HUDEP-2 (cell line): Measurements from ENCODE around the gene GALNTL6.
"Not testable (repeated sequence)": the region's sequence is repeated elsewhere in the genome, so short reads cannot be mapped to it uniquely, and the experiment has no call there.

Experiments used
- DNase-seq, 76 experiments: peaks; one replicate each; lab custom pipeline; 2025; ENCODE audit not compliant: unreplicated experiment in 76 of 76; lab: John Stamatoyannopoulos, UW

Gene GALNTL6

DNA sequence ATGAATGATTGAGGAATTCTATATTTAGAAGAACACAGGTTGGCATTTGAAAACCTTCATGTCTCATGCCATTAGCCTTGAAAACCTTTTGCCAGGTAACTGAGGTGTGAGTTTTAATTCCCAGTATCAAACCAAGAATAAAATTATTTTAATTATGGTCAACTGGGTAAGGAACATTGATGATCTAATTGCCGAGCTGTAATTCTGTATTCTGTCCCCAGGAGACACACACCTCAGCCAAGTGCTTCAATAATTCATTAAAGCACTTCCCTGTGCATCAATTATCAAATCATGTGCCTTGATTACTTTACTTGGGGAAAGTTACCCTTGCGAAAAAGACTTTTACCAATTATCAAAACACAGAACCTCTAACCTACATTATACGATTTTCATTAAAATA is 1023.5 kb downstream of the GALNTL6 start:
- no peak for DNase-seq

DNA sequence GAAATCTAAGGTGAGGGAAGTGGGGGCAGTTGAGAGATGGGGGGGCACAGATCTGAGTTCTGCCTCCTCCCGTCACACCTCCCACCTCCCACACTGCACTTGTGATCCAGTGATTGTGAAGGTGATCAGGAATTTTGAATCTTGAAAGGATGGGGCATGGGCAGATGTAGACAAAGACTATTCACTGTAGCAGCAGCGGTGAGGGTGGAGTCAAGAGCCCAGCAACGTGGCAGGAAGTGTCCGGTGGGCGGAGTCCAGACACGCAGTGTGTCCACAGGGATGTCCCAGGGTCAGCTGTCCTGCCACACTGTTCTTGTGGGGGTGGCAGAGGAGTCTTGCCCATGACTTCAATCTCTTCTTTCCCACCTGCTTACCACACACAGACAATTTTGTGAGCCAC is 1024.9 kb downstream of the GALNTL6 start:
- DNase-seq = no peak

DNA sequence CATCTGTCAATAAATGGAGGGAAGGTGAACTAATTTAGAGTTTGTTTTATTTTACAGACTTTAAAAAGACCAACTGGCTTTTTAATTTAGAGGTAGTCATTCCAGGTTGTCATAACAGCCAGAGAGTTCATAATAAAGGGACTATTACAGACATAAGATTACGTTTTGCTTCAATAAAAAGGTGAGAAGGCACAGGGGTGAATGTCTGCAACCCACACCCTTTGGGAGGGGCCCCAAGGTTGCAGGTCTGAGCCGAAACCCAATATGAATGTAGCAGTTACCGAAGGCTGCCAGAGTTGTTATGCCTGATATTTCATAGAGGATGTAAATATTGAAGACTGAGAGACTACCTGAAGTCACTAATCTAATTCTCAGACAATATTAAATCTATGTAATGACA is 1025.7 kb downstream of the GALNTL6 start:
- DNase-seq = no peak

DNA sequence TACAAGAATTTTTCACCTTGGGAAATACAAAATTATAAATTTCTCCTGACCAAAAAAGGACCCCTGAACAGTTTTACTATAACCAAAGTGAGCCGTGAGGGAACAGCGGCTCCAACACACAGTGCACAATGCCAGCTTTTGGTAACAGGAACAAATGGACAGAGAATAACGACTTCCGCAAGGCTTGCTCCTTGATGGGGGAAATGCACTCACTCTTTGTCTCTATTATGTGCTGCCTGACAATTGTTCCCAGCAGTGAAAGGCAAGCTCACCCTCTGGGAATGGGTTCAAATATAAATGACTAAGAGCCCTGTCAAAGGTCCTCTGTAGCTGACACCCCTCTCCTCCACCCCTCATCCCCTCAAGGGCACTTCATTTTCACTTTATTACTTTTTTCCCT is 1029.6 kb downstream of the GALNTL6 start:
- no peak for DNase-seq

DNA sequence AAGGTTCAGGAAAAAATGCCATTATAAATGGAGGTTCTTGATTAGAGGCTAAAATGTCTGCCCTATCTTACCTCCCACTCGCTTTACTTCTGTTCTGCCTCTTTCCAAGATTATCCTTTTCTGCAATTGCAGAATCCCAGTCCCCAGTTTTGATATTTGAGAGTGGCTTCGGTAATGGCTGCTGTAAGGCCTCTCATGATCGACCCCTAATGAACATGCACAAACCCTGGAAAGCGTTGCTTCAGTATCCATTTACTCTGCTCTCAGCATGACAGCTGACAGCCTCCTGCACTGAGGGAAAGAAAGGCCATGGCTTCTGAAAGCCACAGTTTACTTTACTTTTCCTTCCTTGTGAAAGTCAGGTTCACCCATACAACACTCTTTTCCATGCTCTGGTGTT is 1030.0 kb downstream of the GALNTL6 start:
- DNase-seq = no peak

DNA sequence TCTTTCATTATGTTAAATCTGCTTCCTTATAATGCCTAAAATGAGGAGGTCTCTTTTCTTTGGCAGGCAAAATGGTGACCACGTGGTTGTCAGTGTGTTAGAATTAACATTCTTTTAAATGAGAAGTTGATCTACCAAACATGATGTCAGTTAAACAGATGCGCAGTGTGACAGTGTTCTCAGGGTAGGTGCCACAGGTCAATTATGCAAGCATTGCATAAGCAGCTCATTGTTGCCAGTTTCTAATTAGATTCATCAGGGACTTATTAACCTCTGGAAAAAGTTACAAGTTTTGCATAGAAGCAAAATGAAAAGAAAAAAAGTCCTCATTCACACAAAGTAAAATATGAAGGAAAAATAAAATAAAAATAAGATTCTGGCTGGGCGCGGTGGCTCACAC is 1031.4 kb downstream of the GALNTL6 start:
- DNase-seq = no peak

DNA sequence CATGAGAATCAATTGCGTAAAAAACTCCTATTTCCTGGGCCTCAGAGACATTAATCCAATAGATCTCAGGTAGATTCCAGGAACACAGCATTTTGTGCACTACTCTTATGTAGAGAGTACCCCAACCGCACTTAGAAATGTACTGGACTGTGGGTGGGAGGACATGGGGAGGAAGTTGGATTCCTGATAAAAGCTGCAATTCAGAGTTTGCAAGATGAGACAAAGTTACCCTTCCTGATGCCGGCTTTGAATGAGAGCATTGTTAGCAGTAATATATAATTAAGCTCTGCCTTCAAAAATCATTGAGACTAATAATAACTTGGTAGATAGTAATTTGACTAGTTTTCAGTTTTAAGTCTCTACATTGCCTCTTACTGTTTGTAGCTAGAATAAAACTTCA is 1032.1 kb downstream of the GALNTL6 start:
- DNase-seq = no peak

DNA sequence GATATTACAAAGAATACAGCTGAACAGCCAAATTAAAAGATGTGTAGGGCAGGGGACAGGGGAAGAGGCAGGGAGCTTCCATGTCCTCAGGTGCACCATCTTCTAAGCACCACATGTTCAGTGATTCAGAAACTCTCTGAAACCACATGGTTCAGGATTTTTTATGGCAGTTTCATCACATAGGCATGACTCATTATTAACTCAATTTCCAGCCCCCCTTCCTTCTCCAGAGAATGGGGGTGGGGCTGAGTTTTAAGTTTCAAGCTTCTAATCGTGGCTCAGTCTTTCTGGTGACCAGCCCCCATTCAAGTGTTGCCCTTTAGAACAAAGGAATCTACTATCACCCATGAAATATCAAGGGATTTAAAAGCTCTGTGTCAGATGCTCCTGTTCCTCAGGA is 1037.6 kb downstream of the GALNTL6 start:
- DNase-seq = no peak

DNA sequence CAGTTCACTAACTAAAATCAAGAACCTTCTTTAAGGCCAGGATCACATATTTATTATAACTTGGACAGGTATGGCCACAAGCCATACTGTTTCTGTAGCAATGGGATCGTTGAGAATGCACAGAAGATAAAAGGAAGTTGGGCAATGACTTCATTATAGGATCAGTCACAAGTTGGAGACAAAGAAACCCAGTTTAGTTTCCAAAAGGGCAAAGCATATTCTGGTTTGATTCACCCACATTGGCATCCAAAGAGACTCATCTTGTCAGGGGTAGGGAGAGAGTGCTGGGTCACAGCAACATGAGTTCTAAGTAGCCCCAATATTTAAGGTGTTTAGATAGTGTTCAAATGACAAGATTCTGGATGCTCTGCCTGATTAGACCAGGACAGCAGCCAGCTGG is 1038.3 kb downstream of the GALNTL6 start:
- no peak for DNase-seq

DNA sequence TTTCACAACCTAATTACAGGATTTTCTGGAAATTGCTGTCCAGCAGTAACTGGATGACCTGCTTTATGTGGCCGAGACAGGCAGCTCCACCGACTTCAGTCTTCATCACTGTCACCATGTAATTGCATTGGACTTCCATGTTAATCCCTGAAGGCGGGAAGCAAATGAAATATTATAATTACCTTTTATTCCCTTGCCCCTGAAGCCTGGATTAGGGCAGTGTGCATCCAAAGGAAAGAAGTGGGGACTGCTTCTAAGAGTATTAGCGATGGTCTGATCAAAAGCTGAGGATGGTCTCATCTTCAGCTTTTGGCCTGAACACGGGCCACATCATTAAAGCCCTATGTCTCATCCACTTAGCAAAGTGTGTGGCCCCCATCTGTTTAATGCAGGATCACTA is 1043.8 kb downstream of the GALNTL6 start:
- no peak for DNase-seq

DNA sequence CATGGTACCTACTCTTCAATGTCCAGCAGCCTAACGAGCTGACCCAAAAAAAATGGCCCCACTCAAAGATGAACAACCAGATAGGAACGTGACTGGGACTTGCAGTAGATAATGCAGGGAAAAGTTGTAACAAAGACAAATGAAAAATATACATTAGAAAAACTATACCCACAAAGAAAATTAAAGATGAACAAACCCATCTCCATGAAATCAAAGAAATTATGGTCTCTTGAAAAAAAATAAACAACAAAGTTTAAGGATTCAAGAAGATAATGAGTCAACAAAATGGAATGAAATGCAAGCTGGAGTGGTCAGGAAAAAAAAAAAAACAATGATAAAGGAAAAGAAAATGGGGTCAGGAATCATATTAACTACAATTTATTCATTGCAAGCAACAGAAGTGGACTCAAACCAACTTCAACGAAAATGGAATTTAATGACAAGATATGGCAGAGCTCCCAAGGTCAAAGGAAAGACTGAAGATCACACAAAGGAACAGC is 1045.6 kb downstream of the GALNTL6 start:
- DNase-seq = no peak

DNA sequence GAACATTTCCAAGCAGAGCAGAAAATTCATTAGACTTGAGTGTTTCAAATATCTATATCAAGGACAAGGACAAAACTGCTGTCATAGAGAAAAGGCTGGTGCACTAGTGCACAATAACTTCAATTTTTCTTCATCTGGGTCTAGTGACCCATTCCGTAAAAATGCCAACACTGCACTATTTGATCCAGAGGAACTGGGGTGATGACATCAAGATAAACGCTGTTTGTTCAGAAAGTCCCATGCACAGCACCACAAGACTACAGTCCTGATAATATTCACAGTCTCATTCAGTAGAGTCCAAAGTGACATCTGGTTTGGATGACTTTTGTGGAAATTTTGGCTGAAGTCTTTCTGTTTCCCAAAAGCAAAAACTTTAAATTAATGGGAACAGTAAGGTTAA is 1051.9 kb downstream of the GALNTL6 start:
- DNase-seq = no peak

DNA sequence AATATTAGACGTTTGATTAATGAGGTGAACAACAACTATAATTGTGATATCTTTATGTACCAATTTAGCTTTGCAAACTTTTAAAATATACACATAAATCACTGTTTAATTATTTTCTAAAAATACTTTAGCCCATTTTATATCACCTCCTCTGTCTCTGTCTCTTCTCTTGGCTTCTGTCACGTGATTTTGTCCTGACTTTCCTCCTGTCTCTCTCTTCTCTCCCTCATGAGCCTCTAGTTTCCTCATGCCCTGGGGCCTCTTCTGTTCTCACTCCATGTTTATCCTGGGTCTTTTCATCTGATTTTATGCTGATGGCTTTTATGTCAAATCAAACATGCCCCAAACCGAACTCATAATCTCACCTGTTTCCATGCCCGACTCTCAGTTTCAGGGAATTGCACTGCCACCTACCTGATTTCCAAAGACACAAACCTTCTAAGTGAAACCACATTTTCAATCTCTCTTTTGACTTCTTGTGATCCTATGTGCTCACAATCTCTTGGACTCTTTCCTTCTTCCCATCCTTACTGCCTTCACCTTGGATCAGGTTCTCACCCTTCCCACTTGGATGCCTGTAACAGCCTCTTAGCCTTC is 1052.4 kb downstream of the GALNTL6 start:
- DNase-seq = no peak

DNA sequence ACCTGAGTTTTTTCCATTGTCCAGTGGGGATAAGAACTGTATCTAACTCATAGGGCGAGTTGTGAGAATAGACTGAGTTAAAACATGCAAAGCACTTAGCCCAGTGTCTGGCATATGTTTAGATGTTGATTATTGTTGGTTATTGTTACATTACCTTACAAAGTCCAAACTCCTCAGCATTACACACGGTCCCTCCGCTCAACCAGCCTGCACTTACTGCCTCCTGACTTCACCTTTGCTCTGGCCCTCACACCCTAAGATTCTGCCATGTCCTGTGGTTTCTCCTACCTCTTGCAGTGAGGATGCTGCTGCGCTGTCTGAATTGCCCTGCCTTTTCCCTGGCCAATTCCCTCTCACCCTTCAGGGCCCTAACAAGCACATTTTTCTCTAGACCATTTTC is 1053.2 kb downstream of the GALNTL6 start:
- no peak for DNase-seq

DNA sequence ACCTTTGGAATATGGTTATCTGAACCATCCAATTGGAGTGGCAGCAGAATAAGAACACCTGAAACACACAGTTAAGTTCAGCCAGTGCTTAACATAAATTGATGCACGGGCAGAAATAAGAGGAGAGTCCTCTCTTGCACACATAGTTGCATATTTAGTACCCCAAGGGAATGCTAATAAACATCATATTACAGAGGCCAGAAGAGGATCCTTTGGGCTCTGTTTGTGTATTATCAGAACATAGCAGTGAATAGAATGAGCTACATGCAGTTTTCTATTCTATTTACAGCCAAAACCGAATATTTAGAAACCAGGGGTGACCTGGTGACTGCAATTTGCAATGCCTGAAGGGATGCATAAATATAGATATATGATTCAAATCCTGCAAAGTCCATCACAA is 1054.6 kb downstream of the GALNTL6 start:
- DNase-seq = no peak

DNA sequence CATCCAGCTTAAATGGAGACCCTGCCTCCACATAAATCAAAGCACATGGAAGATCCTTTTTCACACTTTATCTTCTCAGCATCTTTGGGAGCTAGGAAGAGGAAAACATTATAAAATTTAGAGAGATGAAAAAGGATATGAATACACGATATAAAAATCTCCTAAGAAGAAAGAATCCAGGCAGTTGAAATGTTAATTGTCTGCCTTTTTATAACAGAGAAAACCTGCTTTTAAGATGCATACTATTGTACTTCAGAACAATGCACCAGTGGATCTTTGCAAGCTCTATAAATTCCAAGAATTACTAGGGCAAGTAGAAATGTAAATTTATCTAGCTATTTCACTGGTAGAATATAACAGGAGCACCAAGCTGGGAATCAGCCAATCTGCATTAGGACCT is 1055.1 kb downstream of the GALNTL6 start:
- no peak for DNase-seq

DNA sequence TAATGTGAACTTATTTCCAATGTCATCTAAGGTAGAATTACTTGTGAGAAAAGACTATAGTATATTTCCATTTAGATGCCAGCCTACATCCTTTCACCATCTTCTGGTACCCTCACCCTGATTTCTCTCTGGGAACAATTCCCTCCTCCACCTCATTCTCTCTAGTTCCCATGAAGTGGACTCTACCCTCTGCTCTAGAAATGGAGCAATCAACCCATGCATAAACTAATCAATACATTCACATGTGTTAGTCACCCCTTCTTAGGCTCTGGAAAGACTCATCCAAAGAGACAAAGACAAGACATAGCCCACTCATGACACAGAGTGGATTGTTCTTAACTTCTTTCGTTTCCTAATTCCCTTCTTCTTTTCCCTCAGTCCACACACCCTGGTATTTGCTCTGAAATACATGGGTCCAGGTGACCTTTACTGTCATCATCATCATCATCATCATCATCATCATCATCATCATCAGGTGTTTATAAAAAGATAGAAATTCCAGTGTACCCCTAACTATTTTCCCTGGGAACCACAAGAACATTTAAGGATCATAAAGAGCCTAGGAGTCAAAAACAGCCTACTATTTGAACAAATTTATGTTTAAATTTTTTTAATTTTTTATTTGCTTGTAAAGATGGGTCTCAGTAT is 1056.5 kb downstream of the GALNTL6 start:
- DNase-seq = no peak

DNA sequence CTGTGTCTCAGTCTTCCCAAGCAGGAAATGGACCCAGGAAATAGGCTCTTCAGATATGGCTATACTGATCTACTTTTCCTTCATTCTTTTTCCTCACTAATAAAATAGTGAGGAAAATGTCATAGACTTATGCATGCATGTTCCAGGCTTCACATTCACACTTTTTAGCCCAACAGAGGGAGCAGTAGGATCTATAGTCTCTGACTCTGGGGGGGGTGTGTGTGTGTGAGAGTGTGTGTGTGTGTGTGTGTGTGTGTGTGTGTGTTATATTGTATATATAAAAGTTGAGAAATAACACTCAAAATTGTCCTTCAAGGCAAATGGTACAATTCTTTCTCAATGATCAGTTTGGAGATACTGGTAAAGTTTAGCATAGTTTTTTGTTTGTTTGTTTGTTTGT is 1058.2 kb downstream of the GALNTL6 start:
- DNase-seq = no peak

DNA sequence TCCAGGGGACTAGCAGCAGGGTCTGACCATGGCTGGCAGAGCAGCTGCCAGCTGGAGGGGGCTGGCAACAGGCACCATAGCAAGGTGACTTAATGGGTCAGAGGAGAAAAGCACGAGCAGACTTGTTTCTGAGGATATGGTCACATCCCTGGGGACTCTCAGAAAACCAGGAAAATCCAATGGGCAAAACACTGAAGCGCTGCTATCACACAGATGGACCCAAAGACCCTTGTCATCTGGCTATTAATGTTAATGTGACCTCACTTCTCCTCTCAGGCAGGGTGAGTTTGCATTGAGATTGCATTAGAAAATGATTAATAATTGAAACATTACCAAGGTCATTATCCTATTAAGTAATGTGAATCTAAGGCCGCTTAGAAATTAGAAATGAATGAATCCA is 1061.7 kb downstream of the GALNTL6 start:
- no peak for DNase-seq

DNA sequence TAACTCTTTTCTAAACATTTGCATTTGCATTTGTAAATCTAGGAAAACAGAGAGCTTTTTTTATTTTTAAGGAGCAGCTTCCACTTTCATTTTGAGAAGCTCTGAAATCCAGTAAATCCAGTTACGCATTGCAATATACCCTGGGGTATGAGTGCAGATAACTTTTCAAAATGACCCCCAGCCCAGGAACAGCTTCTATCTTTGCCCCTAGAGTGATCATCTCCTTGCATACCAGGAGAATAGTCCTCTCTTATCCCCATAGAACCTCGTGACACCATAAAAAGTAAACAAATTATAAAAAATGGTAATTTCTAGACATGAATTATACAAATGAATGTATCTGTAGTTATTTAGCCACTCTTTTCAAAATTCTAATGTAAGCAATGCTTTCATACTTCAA is 1063.2 kb downstream of the GALNTL6 start:
- DNase-seq = no peak

DNA sequence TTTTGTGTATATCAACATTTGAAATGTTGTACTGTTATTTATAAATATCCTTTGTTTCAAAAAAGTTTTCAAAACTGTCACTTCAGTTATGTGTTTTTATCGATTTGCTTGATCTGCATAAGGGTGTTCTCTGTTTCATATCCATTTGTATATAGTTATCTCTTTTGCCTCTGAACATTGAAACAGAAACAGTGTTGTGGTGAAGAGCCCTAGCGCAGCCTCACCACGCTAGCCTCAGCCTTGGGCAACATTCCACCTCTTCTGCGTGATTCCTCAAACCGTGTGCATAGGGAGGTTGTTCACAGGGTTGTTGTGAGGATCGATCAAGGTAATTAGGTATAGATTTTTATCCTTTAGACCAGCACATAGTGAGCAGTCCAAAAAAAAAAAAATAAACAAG is 1068.4 kb downstream of the GALNTL6 start:
- DNase-seq = no peak

DNA sequence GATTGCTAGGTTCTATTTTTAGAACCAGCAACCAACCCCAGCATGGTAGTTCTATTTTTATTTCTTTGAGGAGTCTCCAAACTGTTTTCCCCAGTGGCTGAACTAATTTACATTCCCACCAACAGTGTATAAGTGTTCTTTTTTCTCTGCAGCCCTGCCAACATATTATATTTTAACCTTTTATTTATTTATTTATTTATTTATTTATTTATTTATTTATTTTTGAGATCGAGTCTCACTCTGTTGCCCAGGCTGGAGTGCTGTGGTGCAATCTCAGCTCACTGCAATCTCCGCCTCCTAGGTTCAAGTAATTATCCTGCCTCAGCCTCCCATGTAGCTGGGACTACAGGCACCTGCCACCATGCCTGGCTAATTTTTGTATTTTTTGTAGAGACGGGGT is 1074.2 kb downstream of the GALNTL6 start:
- not testable (repeated sequence) for DNase-seq

DNA sequence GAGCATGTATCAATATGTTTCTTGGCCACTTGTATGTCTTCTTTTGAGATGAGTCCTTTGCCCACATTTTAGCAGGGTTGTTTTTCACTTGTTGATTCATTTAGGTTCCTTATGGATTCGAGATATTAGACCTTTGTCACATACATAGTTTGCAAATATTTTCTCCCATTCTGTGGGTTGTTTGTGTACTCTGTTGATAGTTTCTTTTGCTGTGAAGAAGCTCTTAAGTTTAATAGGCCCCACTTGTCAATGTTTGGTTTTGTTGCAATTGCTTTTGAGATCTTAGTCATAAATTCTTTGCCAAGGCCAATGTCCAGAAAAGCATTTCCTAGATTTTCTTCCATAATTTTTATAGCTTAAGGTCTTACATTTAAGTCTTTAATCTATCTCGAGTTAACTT is 1074.8 kb downstream of the GALNTL6 start:
- no peak for DNase-seq
